Left forelimb (tissue), 1 donor: Measurements from ENCODE around the gene A2ML1.
A peak's percentile ranks its signal among the peaks of the same experiment; 100 is the strongest.
"Not testable (repeated sequence)": the region's sequence is repeated elsewhere in the genome, so short reads cannot be mapped to it uniquely, and the experiment has no call there.

Experiments
- DNase-seq: peaks from one replicate; pipeline ENCODE4 v3.0.0-alpha.2; 2018; ENCODE audit warnings: low spot score

The A2ML1 gene

GRCh38 chr12:8855891-8856290, 33.5 kb downstream of the A2ML1 start:
- no peak for DNase-seq

- DNase-seq, result not testable (repeated sequence)
Measured at GRCh38 chr12:8859448-8859847, 37.0 kb downstream of the A2ML1 start.

DNA sequence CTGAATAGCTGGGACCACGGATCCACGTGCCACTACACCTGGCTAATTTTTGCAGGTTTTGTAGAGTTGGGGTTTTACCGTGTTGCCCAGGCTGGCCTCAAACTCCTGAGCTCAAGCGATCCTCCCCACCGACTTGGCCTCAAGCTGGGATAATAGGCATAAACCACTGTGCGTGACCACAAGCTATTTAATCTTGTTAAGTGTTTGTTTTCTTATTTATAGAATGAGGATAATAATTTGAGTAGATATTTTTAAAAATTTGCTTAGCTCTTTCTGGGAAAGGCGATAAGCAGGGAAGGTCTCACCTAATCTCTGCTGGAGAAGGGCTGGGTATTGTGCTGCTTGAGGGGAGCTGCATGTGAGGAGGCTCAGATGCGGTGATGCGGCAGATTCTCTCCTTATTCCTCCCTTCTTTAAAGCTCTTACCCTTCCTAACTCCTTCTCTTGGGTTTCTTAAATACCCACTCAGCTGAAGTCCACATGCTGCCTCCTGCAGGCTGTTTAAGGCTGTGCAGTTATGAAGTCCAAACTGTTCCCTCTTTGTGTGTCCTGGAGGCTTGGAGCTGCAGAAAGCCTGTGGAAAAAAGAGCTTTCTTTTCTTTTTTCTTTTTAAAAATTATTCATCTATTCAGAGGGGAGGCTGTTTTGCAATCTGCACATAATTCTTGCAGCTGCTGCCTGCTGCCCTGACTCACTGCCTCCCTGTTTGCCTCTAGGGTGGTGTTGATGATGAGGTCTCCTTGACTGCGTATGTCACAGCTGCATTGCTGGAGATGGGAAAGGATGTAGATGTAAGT, 37.9 kb downstream of the A2ML1 start:
- no peak for DNase-seq

GRCh38 chr12:8866429-8866828, 44.0 kb downstream of the A2ML1 start:
- DNase-seq, result no peak

DNA sequence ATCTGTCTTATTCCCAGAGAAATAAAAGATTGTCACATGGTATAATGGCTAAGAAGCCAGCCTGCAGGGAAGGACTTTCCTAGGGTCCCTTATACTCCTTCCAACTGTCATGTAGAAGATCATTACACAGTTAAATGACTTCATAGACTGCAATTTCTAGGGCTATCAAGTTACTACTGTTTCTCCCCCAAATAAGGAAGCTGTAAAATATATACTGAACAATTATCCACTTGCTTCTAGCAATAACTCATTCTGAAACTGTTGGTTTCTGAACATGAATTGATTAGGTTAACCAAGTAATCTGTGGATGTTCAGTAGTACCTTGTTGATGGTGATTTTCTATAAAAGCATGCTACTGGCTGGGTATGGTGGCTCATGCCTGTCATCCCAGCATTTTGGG, 44.6 kb downstream of the A2ML1 start:
- DNase-seq, result no peak

DNA sequence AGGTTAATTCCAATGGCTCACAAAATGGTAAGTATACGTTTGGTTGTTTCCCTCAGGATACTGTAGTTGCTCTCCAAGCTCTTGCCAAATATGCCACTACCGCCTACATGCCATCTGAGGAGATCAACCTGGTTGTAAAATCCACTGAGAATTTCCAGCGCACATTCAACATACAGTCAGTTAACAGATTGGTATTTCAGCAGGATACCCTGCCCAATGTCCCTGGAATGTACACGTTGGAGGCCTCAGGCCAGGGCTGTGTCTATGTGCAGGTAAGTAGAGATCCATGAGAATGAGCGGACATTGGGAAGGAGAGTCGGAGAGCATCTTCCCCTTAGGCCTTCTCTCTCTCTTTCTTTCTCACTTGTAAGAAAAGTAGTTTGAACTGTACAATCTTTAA, 45.4 kb downstream of the A2ML1 start:
- DNase-seq, result no peak

GRCh38 chr12:8870586-8870985, 48.2 kb downstream of the A2ML1 start:
- DNase-seq, result no peak

GRCh38 chr12:8871068-8871467, 48.6 kb downstream of the A2ML1 start:
- no peak for DNase-seq

DNA sequence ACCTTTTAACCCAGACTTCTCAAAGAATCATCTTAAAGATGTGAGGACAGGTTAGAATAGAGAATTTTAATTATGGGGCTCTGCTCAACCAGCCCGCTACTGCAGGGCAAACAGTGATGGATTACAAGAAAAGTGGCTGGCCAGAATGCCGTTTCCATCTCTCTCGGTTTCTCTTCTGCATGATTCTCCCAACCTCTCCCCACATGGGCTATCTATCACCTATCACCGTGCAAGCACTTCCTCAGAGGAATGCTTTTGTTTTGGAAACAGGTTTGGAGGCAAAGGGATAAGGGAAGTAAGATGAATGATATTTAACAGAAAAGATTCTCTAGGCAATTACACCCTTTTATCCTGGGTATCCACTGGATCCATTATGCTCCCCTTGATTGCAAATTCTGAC, 54.5 kb downstream of the A2ML1 start:
- DNase-seq, result no peak

- no peak for DNase-seq
Measured at GRCh38 chr12:8886502-8887284, 64.3 kb downstream of the A2ML1 start.

GRCh38 chr12:8887285-8887715, 64.9 kb downstream of the A2ML1 start:
- no peak for DNase-seq

- DNase-seq, result peak; percentile 71
Measured at GRCh38 chr12:8890313-8891085, 68.1 kb downstream of the A2ML1 start.

DNA sequence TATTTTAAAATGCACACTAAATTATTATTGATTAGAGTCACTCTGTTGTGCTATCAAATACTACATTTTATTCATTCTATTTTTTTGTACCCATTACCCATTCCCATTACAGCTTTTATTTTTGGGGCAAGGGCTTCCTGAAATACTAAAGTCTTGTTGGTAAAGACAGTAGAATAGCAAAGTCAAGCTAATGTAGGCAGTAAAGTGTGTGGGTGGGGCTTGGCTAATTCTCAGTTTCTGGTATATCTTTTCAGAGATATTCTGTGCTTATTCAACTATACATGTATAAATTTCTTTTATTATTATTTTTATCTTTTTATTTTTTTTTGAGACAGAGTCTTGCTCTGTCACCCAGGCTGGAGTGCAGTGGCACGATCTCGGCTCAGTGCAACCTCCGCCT, 69.6 kb downstream of the A2ML1 start:
- DNase-seq, result no peak

GRCh38 chr12:8894378-8894777, 72.0 kb downstream of the A2ML1 start:
- DNase-seq, result no peak

- no peak for DNase-seq
Measured at GRCh38 chr12:8894986-8895385, 72.6 kb downstream of the A2ML1 start.

- no peak for DNase-seq
Measured at GRCh38 chr12:8897081-8897480, 74.7 kb downstream of the A2ML1 start.

DNA sequence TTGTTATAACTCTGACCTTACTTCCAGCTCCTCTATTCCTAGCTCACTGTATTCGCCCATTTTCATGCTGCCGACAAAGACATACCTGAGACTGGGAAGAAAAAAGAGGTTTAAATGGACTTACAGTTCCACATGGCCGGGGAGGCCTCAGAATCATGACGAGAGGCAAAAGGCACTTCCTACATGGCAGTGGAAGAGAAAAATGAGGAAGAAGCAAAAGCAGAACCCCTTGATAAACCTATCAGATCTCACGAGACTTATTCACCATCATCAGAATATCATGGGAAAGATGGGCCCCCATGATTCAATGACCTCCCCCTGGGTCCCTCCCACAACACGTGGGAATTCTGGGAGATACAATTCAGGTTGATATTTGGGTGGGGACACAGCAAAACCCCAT, 77.4 kb downstream of the A2ML1 start:
- no peak for DNase-seq

DNA sequence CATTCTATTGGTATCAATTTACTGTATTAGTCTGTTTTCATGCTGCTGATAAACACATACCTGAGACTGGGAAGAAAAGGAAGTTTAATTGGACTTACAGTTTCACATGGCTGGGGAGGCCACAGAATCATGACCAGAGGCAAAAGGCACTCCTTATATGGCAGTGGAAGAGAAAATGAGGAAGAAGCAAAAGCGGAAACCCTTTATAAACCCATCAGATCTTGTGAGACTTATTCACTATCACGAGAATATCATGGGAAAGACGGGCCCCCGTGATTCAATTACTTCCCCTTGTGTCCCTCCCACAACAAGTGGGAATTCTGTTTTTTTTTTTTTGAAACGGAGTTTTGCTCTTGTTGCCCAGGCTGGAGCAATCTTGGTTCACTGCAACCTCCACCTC, 80.3 kb downstream of the A2ML1 start:
- not testable (repeated sequence) for DNase-seq

GRCh38 chr12:8903646-8904045, 81.2 kb downstream of the A2ML1 start:
- no peak for DNase-seq

DNA sequence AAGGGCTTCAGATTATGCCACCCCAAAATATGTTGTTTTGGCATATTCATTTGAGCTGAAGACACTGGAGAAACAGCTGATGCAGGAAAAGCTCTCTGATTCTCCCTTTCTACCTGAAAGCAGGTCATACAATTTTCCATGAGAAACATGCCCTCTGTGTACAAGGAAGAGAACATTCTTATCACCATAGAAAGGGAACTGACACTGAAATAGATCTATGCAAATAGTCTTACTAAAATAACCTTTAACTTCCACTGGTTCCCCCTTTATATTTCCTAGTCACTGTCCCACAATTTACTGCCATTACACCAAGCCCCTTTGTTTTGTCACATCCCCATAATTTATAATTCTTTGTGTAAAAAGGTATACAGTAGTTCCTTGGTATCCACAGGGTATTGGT, 82.2 kb downstream of the A2ML1 start:
- DNase-seq, result no peak

DNA sequence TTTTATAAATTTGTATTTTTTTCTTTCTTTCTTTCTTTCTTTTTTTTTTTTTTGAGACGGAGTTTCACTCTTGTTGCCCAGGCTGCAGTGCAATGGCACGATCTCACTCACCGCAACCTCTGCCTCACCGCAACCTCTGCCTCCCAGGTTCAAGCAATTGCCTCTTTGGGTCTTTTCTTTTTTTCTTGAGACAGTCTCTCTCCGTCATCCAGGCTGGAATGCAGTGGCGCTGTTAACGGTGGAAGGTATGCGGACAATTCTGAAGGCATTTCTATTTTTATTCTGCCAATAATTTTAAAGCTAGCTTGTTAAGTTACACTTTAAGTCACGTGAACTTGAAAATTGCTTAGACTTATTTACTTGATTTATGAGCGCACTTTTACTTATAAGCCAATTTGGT, 83.1 kb downstream of the A2ML1 start:
- no peak for DNase-seq
